Ovary (tissue), 3 donors: ENCODE results near the gene OR2C3.

Source experiments
- CTCF ChIP-seq, 3 donors: fragments of 450-650 bp in 2 of 3; fragments of 200-600 bp in 1 of 3; IDR thresholded peaks; one replicate each; pipeline versions ENCODE4 v1.5.1 to v1.8.0; 2016 to 2022; ENCODE audit warnings: antibody characterized with exemption in 3 of 3, mild to moderate bottlenecking in 1 of 3
- EP300 ChIP-seq: sonication (generic); formaldehyde crosslinking; IDR thresholded peaks from one replicate; pipeline ENCODE4 v1.6.1; 2017; ENCODE audit warnings: antibody characterized with exemption
- POLR2A ChIP-seq: fragments of 450-650 bp; IDR thresholded peaks from one replicate; pipeline ENCODE4 v1.6.1; 2017; ENCODE audit warnings: antibody characterized with exemption, mild to moderate bottlenecking, moderate library complexity
- donor health status: DM: no; HTN: no; CAD: no.

DNA sequence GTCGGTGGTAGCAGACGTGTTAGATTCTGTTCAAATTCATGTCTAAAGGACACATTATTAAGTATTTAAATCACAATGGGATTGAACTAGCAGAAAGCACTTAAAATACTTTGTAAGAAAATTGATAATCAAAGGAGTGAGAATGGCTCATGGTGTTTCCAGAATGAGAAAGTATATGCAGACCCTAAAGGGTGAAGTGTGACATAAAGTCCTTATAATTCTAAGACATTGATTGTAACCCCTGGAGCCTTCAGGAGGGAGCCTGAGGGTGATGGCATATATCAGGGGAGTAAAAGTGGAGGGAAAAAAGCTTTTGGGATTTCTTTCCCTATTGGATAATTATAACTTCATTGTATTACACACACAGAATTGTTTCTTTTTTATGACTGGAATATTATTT, at the start of gene OR2C3:
- TF ChIP-seq POLR2A (no peak), CTCF (IDR thresholded peaks at IDR 0.05) (no peak), EP300 (no peak)
